Measurements from ENCODE around the gene CMTR1.
"Not testable (repeated sequence)": the region's sequence is repeated elsewhere in the genome, so short reads cannot be mapped to it uniquely, and the experiment has no call there.

The CMTR1 gene

DNA sequence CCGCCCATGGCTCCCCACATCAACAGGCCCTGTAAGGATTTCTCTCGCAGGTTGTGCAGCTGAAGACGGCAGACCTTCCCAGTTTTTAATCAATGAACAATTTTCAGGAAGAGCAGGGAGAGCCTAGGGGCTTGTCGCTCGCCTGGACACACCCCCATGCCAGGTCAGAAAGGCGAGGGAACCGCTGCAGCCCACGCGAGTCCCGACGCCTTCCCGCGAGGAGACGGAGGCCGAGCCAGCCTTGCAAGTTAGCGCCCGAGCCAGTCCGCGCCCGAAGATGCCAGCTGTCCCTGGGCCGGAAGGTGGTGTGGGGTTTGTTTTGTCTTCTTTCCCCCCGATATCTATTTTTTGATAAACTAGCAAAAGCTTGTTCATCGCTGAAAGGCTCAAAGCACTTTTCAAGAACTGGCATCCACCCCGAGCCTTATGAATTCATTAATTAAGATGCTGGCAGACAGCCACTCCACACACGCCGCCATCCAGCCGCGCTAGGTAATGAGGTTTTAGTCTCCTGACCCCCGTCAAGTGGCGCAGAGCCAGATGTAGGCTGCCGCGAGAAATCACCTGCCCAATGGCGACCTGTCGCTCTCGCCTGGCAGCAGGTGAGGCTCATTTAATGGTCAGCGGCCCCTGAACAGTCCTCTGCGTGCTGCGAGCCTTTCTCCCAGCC, 60.1 kb downstream of the CMTR1 start:
- DNase-seq: no peak

- no peak for DNase-seq
Observed at GRCh38 chr6:37493661-37493995, 60.6 kb downstream of the CMTR1 start.

DNA sequence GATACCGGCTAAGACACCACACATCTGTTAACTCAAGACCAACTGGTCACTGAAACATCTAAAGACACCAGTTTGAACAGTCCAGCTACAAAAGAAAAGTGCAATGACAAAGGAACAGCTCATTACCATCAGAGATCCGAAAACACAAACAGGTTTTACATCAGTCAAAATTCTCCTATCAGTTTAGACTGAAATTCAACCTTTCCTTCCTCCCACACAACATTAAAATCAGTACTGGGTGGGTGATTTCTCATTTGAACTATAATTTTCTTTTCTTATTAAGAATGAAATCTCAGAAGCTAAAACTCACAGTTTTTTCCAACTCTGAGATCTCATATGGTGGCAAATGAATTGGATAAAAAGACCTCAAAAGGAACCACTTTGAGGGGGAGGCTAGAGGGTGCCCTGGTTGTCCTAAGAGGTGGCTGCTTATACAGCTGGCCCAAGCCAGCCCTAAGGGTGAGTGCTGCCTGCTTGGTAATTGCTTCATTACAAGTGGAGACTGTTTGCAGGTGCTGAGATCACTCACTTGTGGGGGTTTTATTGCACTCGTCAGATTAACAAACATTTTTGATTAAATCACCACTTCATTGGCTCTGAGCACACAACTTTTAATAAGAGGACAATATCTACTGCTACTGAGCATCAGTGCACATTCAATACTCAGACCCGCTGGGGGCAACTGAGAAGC, 62.4 kb downstream of the CMTR1 start:
- DNase-seq: no peak

- no peak for DNase-seq
Observed at GRCh38 chr6:37496951-37497885, 64.2 kb downstream of the CMTR1 start.

DNA sequence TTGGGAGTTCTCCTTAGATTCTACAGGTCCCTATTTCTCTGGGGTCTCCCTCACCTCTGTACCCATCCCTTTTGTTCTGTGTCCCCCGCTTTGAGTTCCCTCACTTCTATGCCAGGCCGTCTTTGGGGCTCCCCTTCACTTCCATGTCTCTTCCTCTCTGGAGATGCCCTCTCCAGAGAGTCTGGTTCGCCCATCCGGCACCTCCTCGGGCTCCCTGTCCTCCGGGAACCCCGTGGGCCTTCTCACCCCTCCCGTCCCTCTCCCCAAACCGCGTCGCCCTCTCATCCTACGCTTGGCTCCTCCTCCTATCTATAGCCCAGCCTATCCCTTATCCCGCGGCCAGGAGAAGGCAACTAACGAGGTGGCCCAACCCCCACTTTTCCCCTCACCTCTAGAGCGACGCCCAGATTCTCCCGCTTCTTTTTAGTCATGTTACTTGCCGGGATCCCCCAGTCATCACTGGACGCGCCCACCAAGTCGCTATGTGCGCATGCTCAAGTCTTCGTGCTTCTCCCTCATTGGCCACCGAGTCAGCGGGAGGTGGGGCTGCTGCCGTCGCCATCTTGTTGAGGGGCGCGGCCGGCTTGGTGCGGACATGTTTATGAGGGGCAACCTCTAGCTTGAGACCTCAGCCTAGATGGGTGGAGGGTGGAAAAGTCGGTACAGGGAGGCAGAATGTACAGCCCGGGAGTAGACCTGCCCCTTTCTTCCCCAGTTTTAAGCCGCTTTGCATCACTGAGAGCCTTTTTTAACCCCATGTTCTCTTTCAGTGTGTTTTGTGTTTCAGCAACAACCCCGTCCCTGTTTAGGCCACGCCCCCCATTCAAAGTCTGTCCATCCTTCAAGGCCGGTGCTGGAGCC, 66.6 kb downstream of the CMTR1 start, which contains the start of gene CCDC167:
Gene CCDC167 (minus strand): TSS at position 461 of the 861 bp plus-strand sequence. CDS start 30 bp downstream, at position 431.
- DNase-seq: peak; percentile 98 to 99 (median 99)

DNA sequence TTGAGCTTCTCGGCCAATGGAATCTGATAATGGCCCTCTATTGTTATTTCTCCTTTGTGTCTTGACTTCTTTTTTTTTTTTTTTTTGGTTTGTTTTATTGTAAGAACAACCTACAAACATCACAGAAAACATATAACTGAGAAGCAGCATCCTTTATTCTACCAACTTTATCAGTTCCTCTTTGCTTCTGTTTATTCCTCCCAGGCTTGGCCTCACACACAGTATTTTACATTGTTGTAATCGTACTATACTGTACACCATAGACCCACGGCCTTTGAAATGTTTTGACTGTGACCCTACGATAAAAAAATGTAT, 67.2 kb downstream of the CMTR1 start:
- no peak for DNase-seq

DNA sequence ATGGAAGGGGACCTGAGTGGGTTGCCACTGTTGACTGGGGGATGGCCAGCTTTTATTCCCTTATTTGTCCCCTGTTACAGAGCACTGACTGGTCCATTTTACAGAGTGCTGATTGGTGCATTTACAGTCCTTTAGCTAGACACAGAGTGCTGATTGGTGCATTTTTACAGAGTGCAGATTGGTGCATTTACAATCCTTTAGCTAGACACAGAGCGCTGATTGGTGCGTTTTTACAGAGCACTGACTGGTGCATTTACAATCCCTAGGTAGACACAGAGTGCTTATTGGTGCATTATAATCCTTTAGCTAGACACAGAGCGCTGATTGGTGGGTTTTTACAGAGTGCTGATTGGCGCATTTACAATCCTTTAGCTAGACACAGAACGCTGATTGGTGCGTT, 67.9 kb downstream of the CMTR1 start:
- DNase-seq: not testable (repeated sequence)

DNA sequence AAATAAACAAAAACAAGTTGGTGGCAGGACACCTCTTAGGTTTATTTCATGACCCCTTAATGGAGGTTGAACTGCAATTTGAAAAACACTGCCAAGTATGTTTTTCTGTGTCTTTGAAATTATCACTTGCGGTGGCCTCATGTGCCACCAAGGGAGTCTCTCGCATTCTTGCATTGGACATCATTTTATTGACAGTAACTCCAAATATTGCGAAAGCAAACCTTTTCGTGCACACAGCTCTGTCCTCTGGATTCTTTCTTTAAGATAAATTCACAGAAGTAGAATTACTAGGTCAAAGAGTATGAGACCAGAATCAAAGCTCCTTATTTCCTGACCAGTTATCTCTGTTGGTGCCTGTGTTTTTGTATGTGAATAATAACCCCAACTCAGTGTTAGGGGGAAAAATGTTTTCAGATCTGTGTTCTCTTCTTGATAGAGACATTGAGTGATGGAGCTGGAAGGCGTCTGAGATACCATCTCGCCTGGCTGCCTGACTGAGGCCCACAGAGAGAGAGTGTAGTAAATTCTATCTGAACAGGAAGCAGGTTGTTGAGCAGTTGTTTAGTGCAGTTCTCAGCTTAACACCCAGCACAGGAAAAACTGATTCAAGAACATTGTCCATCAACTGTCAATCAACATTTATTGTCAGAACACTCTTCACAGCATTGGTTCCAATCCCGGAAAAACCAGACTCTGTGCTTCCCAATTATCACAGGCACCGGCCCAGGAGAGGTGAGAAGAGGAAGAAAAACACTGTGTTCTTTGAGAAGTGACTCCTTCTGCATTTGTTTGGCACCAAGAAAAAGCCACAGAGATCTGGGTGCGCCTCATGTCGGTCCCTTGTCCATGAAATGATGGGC, 68.8 kb downstream of the CMTR1 start:
- no peak for DNase-seq

- DNase-seq: no peak
Observed at GRCh38 chr6:37502703-37503291, 69.8 kb downstream of the CMTR1 start.

GRCh38 chr6:37503309-37503965, 70.4 kb downstream of the CMTR1 start:
- DNase-seq: peak; percentile 17 to 36 (median 28)

DNA sequence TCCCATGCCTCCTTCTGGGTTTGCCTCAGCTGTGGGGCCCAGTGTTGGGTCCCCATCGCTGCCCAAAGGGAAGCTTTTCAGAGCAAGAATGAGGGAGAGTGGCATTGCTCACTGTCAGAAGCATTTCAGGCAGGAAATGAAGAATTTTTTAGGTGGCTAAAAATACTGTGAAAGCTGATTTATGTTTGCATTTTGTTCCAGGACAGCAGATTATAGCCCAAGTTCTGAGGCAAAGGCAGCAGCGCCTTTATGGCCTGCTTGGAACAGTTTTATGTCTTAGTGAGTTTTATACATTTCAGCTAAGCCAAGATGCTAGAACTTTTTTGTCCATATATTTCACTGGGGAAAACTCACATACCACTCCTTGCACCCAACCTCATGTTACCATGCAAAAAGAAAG, 71.0 kb downstream of the CMTR1 start:
- no peak for DNase-seq

DNA sequence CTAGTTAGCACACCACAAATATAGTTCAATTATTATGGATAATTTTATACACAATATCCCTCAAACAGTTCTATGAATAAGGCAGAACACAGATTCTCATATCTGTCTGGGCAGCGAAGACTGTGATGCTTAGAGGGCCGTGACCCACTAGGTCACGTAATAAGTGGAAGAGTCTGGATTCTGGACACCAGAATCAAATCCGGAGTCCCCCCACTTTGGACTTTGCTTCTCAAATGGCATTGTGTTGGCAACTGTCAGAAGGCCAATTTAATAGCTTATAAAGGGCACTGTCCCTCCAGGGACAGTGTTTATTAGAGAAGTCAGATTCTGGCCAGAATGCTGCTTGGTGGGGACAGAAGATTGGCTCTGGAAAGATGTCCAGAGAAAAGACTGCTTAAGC, 73.5 kb downstream of the CMTR1 start:
- no peak for DNase-seq

DNA sequence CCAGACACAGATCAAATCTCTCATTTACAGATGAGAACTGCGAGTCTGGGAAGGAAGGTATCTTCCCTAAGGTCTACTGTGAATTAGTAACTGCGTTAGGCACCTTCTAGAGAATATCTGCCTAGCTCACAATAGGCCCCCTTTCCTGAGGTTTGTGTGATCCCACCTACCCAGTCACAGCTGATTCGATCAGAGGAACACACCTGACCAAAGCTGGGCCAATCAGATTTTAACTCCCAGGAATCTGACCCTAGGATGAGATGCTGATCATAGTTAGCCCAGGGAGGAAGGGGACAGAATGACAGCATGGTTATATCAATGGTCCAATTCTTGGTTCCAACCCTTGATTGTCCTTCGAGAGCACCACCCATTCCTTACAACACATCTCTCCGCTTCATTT, 74.1 kb downstream of the CMTR1 start:
- no peak for DNase-seq

- no peak for DNase-seq
Observed at GRCh38 chr6:37507690-37508421, 74.8 kb downstream of the CMTR1 start.

GRCh38 chr6:37511201-37511600, 78.2 kb downstream of the CMTR1 start:
- DNase-seq: no peak

DNA sequence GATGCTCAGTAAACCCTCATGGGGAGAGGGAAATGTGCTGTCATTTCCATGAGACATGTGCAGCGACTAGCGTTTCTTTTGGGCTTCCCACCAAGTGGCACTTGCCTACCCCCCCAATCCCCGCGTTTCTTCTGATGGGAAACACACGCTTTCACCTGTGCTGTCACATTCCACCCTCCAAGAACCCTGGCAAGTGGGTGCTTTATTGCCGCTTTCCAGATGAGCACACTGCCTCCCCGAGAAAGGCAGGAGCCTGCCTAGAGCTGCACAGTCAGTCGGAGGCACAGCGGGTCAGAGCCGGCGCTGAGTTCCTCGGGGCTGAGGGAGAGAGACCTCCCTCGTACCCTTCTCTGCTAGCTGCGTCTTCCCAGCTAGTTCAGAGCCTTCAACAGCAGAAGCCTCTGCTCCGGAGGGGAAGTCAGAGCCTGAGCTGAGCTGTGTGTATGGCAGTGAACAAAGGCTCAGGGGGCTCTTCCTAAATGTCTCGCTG, 78.9 kb downstream of the CMTR1 start:
- no peak for DNase-seq

- no peak for DNase-seq
Observed at GRCh38 chr6:37512400-37513011, 79.5 kb downstream of the CMTR1 start.

DNA sequence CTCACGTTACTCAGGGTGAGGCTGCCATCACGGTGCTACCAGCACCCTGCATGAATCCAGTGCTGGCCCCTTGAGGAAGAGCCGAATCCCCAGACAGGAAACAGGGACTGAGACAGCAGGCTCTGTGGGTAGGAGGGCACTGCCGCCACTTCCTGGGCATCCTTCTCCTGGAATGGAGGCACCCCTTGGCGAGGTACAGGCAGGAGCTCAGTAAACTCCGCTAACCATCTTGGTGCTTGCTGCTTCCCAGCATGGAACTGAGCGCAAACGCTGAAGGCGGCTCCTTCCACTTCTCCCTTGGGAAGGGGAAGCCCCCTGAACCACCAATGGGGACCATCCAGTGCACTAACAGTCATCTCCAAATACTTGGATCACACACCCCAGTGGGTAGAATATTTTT, 80.1 kb downstream of the CMTR1 start:
- no peak for DNase-seq

GRCh38 chr6:37513576-37513975, 80.6 kb downstream of the CMTR1 start:
- no peak for DNase-seq

Measured in suppressor macrophage treated with lipopolysaccharide for 1 hour (primary cell).